Measurements from ENCODE around the gene BUD31. TPM values are rescaled to one million over a fixed set of nuclear protein-coding genes. Genes with fewer than 3 reads are reported as not detected.

The BUD31 gene
- total and polyA plus RNA-seq, 8 donors = 58.0 to 155 (median 110) TPM

DNA sequence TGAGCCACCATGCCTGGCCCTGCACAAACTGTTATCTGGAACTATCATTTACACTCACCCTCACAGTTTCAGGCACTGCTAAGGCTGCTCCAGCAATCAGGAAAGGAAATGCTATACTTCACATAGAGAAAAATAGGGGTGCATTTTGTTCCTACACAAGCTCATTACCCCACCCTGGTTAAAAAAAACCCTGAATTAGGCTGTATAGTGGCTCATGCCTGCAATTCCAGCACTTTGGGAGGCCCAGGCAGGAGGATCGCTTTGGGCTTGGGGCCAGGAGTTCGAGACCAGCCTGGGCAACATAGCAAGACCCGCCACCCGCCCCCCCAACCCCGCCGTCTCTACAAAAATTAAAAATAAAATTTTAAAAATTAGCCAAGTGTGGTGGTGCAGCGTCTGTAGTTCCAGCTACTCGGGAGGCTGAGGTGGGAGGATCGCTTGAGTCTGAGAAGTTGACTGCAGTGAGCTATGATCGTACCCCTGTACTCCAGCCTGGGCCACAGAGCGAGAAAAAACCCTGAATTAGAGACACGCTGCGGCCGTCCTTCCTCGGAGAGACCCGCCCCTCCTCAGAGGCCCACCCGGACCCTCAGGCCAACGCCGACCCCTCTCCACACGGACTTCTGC is 29.3 kb downstream of the BUD31 start:
- no peaks in the 10 kb centered on the region for H3K27me3 ChIP-seq
- peaks cover 14 to 48% (median 37%) of the 10 kb centered on the region in 4 donors for H3K4me1 ChIP-seq
- no peaks in the 10 kb centered on the region for H3K9me3 ChIP-seq
- TF ChIP-seq POLR2AphosphoS5 (IDR thresholded peaks at IDR 0.05) (no peak), EP300 (IDR thresholded peaks at IDR 0.05) (no peak), POLR2A (IDR thresholded peaks at IDR 0.05) (no peak)
- TF ChIP-seq, protein P1, sequence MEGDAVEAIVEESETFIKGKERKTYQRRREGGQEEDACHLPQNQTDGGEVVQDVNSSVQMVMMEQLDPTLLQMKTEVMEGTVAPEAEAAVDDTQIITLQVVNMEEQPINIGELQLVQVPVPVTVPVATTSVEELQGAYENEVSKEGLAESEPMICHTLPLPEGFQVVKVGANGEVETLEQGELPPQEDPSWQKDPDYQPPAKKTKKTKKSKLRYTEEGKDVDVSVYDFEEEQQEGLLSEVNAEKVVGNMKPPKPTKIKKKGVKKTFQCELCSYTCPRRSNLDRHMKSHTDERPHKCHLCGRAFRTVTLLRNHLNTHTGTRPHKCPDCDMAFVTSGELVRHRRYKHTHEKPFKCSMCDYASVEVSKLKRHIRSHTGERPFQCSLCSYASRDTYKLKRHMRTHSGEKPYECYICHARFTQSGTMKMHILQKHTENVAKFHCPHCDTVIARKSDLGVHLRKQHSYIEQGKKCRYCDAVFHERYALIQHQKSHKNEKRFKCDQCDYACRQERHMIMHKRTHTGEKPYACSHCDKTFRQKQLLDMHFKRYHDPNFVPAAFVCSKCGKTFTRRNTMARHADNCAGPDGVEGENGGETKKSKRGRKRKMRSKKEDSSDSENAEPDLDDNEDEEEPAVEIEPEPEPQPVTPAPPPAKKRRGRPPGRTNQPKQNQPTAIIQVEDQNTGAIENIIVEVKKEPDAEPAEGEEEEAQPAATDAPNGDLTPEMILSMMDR (IDR thresholded peaks at IDR 0.05) = no peak
- peak overlapping the region; percentile 94 to 99 (median 98) for H3K4me3 ChIP-seq
- H3K27ac ChIP-seq = peak overlapping the region; percentile 81 to 92 (median 90)
- DNase-seq = no peak
- WGBS, 5 donors = 14 to 22% (median 17%) methylated on average over 19 to 20 of the region's 20 CpGs
- intact Hi-C loops (cut with DNase I; ENCODE audit: low total_unique reads) = no loop called here
- peaks cover 14 to 35% (median 26%) of the 10 kb centered on the region in 4 donors for H3K36me3 ChIP-seq

DNA sequence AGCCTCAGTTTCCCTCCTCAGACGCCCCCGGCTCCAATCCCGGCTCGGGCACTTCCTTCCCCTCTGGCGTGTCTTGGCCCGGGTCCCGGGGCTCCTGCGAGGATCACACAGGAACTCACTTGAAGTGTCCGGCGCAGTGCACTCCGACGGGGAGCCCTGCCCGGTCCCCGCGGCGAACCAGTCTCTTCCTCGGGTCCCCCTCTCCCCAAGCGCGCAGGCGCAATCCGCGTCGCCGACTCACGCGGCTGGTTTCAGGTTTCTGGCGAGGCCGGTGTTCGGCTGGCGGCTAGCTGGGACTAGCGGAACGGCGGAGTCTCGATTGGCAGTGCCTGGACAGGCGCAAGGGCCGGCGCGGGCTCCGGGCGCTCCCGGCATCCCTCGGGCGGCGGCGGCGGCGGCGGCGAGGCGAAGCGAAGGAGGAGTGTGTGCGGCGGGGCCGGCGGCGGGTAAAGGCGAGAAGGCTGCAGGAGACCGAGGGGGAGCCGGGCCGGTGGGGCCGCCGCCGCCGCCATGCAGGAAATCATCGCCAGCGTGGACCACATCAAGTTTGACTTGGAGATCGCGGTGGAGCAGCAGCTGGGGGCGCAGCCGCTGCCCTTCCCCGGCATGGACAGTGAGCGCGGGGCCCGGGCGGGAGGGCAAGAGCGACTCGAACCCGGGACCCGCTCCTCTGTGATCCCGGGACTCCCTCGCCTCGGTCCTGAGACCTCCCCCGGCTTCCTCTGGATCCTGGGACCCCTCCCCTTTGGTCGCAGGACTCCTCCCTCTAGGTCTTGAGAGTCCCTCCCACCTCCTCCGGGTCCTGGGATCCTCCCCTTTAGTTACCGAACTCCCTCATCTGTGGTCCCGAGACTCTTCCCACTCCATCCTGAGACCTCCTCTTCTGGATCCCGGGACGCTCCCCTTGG is 30.1 kb downstream of the BUD31 start, which contains the start of the genes CPSF4 and PTCD1:
Gene CPSF4 (plus strand): TSS at position 371 of the 908 bp plus-strand sequence. CDS start 140 bp downstream, at position 511.
Gene PTCD1 (minus strand): TSS at position 226 of the 908 bp plus-strand sequence. CDS start 3,556 bp downstream, outside the sequence.
- H3K4me3 ChIP-seq = peak within 1 kb of the TSS; percentile 94 to 99 (median 98)
- DNase-seq = peak; percentile 96 to 98
- 0 to 1% (median 1%) methylated on average over 68 to 89 of the region's 89 CpGs for WGBS, 5 donors
- no peaks in the 10 kb centered on the region for H3K27me3 ChIP-seq
- peaks cover 14 to 48% (median 37%) of the 10 kb centered on the region in 4 donors for H3K4me1 ChIP-seq
- TF ChIP-seq POLR2A (IDR thresholded peaks at IDR 0.05) = no peak
- peak; percentile 73 to 92 (median 75) for TF ChIP-seq POLR2AphosphoS5 (IDR thresholded peaks at IDR 0.05)
- TF ChIP-seq, protein P1 (IDR thresholded peaks at IDR 0.05) = no peak
- TF ChIP-seq EP300 (IDR thresholded peaks at IDR 0.05) = no peak
- H3K9me3 ChIP-seq = no peaks in the 10 kb centered on the region
- H3K27ac ChIP-seq = peak within 1 kb of the TSS; percentile 84 to 92 (median 90)
- peaks cover 6 to 35% (median 26%) of the 10 kb centered on the region in 4 donors for H3K36me3 ChIP-seq
- intact Hi-C loops (cut with DNase I; ENCODE audit: low total_unique reads) = no loop called here

DNA sequence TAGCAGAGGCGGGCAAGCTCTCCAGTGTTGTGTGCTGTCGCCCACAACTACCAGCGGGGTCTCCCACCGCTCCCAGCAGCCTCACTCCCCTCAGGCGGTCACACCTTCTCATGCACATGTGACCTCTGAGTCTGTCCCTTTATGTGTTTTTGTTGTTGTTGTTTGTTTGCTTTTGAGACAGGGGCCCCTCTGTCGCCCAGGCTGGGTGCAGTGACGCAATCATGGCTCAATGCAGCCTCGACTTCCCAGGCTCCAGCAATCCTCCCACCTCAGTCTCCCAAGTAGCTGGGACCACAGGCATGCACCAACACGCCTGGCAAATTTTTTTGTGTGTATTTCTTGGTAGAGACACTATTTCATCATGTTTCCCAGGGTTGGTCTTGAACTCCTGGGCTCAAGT is 31.4 kb downstream of the BUD31 start:
- Histone ChIP-seq H3K4me1 (peaks cover 14 to 48% (median 37%) of the 10 kb centered on the region in 4 donors), H3K9me3 (no peaks in the 10 kb centered on the region), H3K27ac (no peak overlapping the region), H3K4me3 (peak overlapping the region; percentile 94 to 99 (median 98)), H3K36me3 (peaks cover 0 to 34% (median 26%) of the 10 kb centered on the region in 4 donors), H3K27me3 (no peaks in the 10 kb centered on the region)
- intact Hi-C loops (cut with DNase I; ENCODE audit: low total_unique reads) = no loop called here
- no peak for DNase-seq
- TF ChIP-seq, protein P1 (IDR thresholded peaks at IDR 0.05) = no peak
- TF ChIP-seq EP300 (IDR thresholded peaks at IDR 0.05) = no peak
- no peak for TF ChIP-seq POLR2A (IDR thresholded peaks at IDR 0.05)
- no peak for TF ChIP-seq POLR2AphosphoS5 (IDR thresholded peaks at IDR 0.05)
- WGBS, 5 donors = 67 to 72% (median 69%) methylated on average over 9 of the region's 9 CpGs

DNA sequence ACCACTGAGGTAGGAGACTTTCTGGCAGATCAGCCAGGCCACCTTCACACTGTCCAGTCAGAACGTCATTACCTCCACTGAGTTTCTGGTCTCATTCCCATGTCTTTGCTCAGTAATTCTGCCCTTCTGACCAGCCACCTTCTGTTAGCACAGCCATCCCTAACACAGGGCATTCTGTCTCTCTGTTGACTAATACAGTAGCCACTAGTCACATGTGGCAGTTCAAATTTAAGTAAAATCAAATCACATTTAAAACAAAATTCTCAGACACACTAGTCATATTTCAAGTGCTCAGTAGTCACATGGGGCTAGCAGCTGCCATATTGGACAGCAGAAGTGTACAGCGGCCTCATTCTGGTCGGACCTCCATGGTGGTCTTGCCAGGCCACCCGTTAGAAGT is 37.3 kb downstream of the BUD31 start:
- Histone ChIP-seq H3K4me3 (no peak overlapping the region), H3K27ac (no peak overlapping the region), H3K27me3 (no peaks in the 10 kb centered on the region), H3K36me3 (peaks cover 32 to 83% (median 82%) of the 10 kb centered on the region in 4 donors), H3K9me3 (no peaks in the 10 kb centered on the region), H3K4me1 (peaks cover 0 to 11% (median 8%) of the 10 kb centered on the region in 4 donors)
- no peak for DNase-seq
- no peak for TF ChIP-seq POLR2A (IDR thresholded peaks at IDR 0.05)
- 80 to 93% (median 86%) methylated on average over 4 of the region's 4 CpGs for WGBS, 5 donors
- intact Hi-C loops (cut with DNase I; ENCODE audit: low total_unique reads) = no loop called here

All from stomach (tissue), 9 donors.